HepG2 (cell line): ENCODE data around the gene CD24. TPM values are rescaled to one million over a fixed set of nuclear protein-coding genes. Genes with fewer than 3 reads are reported as not detected.
A peak's percentile ranks its signal among the peaks of the same experiment; 100 is the strongest.

Source experiments
- ATAC-seq: fragments of 200-7000 bp; cut with Tn5 transposase; 3 replicates; pipeline ENCODE4 v1.9.1; 2020; ENCODE audit warnings: mild to moderate bottlenecking, moderate library complexity
- BruUV-seq: library from RNA; stranded (reverse); fragments of 400-500 nt; replicated peaks from 2 replicates; lab custom pipeline; 2021; lab: Mats Ljungman, UMichigan
- CTCF ChIA-PET: fragments of 300-600 bp; formaldehyde crosslinking; extraction: SDS; loops from one replicate; lab custom pipeline; 2021; ENCODE audit warnings: low total read pairs, inconsistent platforms, low intra/inter-chr PET ratio; lab: Yijun Ruan, JAX
- POLR2A ChIA-PET: fragments of 350-600 bp; sonication (Branson Sonifier 250); formaldehyde crosslinking; loops from one replicate; lab custom pipeline; 2020; ENCODE audit warnings: antibody characterized with exemption, inconsistent platforms; lab: Yijun Ruan, JAX
- DNase-seq: peaks from one replicate; pipeline ENCODE4 v3.0.0-alpha.2; 2015; ENCODE audit warnings: low spot score
- FAIRE-seq: peaks from 3 replicates; lab custom pipeline; 2011; peaks lifted over from hg19 to GRCh38; lab: Jason Lieb, UNC
- H2AFZ ChIP-seq: one replicate; pipeline ENCODE4 v1.6.1; 2011; ENCODE audit warnings: low read length, inconsistent platforms
- H3K27ac ChIP-seq: fragments of 300-600 bp; 3 replicates; pipeline ENCODE4 v1.8.0; 2011; ENCODE audit warnings: mixed run types, mild to moderate bottlenecking, mixed read lengths, low read length, inconsistent platforms; ENCODE audit not compliant: insufficient read depth; ENCODE audit errors: extremely low read length
- H3K27me3 ChIP-seq, 2 experiments: fragments of 200-600 bp in 1 of 2; 2 replicates in 1 of 2; 3 replicates in 1 of 2; pipeline versions ENCODE4 v1.6.0 to v1.8.0; 2011; ENCODE audit warnings: low read length in 2 of 2, mild to moderate bottlenecking in 2 of 2, moderate library complexity in 2 of 2, inconsistent platforms in 1 of 2; ENCODE audit not compliant: insufficient read depth in 2 of 2, control insufficient read depth in 1 of 2
- H3K36me3 ChIP-seq, 2 experiments: fragments of 200-600 bp in 1 of 2; replicated peaks in 1 of 2; 2 replicates in 1 of 2; 3 replicates in 1 of 2; pipeline versions ENCODE4 v1.5.1 to v1.8.0; 2011; ENCODE audit warnings: low read length in 2 of 2, inconsistent platforms in 1 of 2; ENCODE audit not compliant: insufficient read depth in 2 of 2, control insufficient read depth in 1 of 2
- H3K4me1 ChIP-seq: 2 replicates; pipeline ENCODE4 v1.5.1; 2012; ENCODE audit warnings: low read length, inconsistent platforms; ENCODE audit not compliant: insufficient read depth
- H3K4me2 ChIP-seq: 2 replicates; pipeline ENCODE4 v1.6.0; 2011; ENCODE audit warnings: low read depth, low read length, inconsistent platforms
- H3K4me3 ChIP-seq, 3 experiments: fragments of 200-600 bp in 1 of 3; sonication (generic), shearing (Covaris generic) in 1 of 3; replicated peaks in 1 of 3; 2 replicates each; pipeline ENCODE4 v1.5.1; 2011 to 2016; ENCODE audit warnings: low read length in 3 of 3, inconsistent platforms in 2 of 3, low read depth in 2 of 3, mild to moderate bottlenecking in 2 of 3, control low read depth in 1 of 3, mixed read lengths in 1 of 3; ENCODE audit not compliant: insufficient read depth in 1 of 3
- H3K79me2 ChIP-seq: one replicate; pipeline ENCODE4 v1.6.1; 2011; ENCODE audit warnings: low read length, inconsistent platforms; ENCODE audit not compliant: insufficient read depth
- H3K9ac ChIP-seq: 2 replicates; pipeline ENCODE4 v1.6.0; 2011; ENCODE audit warnings: mild to moderate bottlenecking, low read depth, low read length, inconsistent platforms; ENCODE audit not compliant: insufficient read depth
- H3K9me3 ChIP-seq: 2 replicates; pipeline ENCODE4 v1.5.1; 2012; ENCODE audit warnings: mild to moderate bottlenecking, low read length
- H4K20me1 ChIP-seq: 2 replicates; pipeline ENCODE4 v1.6.0; 2011; ENCODE audit warnings: inconsistent platforms, mild to moderate bottlenecking, low read length, moderate library complexity; ENCODE audit not compliant: insufficient read depth
- BCL6 ChIP-seq: IDR thresholded peaks from 2 replicates; pipeline ENCODE4 v1.6.1; 2016; ENCODE audit warnings: missing genetic modification reagents, missing compliant biosample characterization
- EHMT2 ChIP-seq: fragments of 200-600 bp; sonication (generic); IDR thresholded peaks from 2 replicates; pipeline ENCODE4 v1.7.0; 2017; ENCODE audit warnings: antibody characterized with exemption, low read depth, low read length, borderline replicate concordance
- ERF ChIP-seq: IDR thresholded peaks from 2 replicates; pipeline ENCODE4 v1.6.1; 2018; ENCODE audit warnings: missing biosample characterization, missing genetic modification reagents
- ETV6 ChIP-seq: sonication (generic); formaldehyde crosslinking; conservative IDR thresholded peaks from 2 replicates; pipeline ENCODE4 v1.4.0; 2020; ENCODE audit warnings: missing genetic modification reagents
- HES4 ChIP-seq: sonication (generic); formaldehyde crosslinking; IDR thresholded peaks from 2 replicates; pipeline ENCODE4 v1.9.0; 2021; ENCODE audit warnings: mild to moderate bottlenecking, missing genetic modification reagents, borderline replicate concordance
- NCOA2 ChIP-seq: sonication (generic); formaldehyde crosslinking; IDR thresholded peaks from 2 replicates; pipeline ENCODE4 v1.8.0; 2022; ENCODE audit warnings: inconsistent platforms
- SYNCRIP ChIP-seq: fragments of 200-400 bp; formaldehyde crosslinking; IDR thresholded peaks from 2 replicates; pipeline ENCODE4 v1.6.1; 2018; ENCODE audit warnings: mild to moderate bottlenecking, low read depth, low read length; ENCODE audit not compliant: insufficient read depth
- TAF15 ChIP-seq: fragments of 200-400 bp; formaldehyde crosslinking; IDR thresholded peaks from one replicate; pipeline ENCODE4 v1.6.1; 2018; ENCODE audit warnings: mild to moderate bottlenecking, low read depth, low read length; ENCODE audit not compliant: poor library complexity, severe bottlenecking
- TGIF2 ChIP-seq: IDR thresholded peaks from 2 replicates; pipeline ENCODE4 v1.6.1; 2016; ENCODE audit warnings: control low read depth, missing compliant biosample characterization
- TOE1 ChIP-seq: sonication (generic); formaldehyde crosslinking; IDR thresholded peaks from 2 replicates; pipeline ENCODE4 v1.4.0; 2020; ENCODE audit warnings: mild to moderate bottlenecking, missing genetic modification reagents
- ZFP36L1 ChIP-seq: sonication (generic); formaldehyde crosslinking; IDR thresholded peaks from 2 replicates; pipeline ENCODE4 v1.8.0; 2022; ENCODE audit warnings: mild to moderate bottlenecking, missing genetic modification reagents, moderate library complexity
- ZNF205 ChIP-seq: IDR thresholded peaks from 2 replicates; pipeline ENCODE4 v1.6.1; 2018; ENCODE audit warnings: missing biosample characterization, missing genetic modification reagents
- ZNF282 ChIP-seq: fragments of 450-650 bp; IDR thresholded peaks from 2 replicates; pipeline ENCODE4 v1.6.1; 2018; ENCODE audit not compliant: partially characterized antibody
- ZNF792 ChIP-seq: IDR thresholded peaks from 2 replicates; pipeline ENCODE4 v1.6.1; 2016
- WGBS: methylation state at CpG from one replicate; pipeline ENCODE4 v1.1.6; 2017; ENCODE audit warnings: low lambda C conversion rate; 5-methylcytosine and 5-hydroxymethylcytosine counted together
- in situ Hi-C: cut with HindIII; loops from 2 replicates; pipeline ENCODE4 v1.10.0; 2017; ENCODE audit warnings: low pct_unique_long_range_greater_than_20kb; ENCODE audit not compliant: extremely low pct_ligation_motif_present
- intact Hi-C: fragments of 100-400 bp; cut with micrococcal nuclease; formaldehyde crosslinking; loops from one replicate; pipeline ENCODE4 v1.10.0; 2022; ENCODE audit not compliant: unreplicated experiment
- polyA plus RNA-seq, 8 experiments: library from polyadenylated mRNA; depleted of rRNA in 3 of 8; stranded (reverse) in 7 of 8; unstranded in 1 of 8; fragments of >200 nt; fragmentation: Illumina TruSeq in 4 of 8; extraction: Trizol in 4 of 8; gene quantifications; 2 replicates each; pipeline versions ENCODE4 v1.2.1 to v1.2.3, GENCODE V29; 2011 to 2016; ENCODE audit warnings: low read depth in 4 of 8, missing spikeins in 1 of 8, mixed read lengths in 1 of 8; ENCODE audit not compliant: insufficient read depth in 1 of 8
- total RNA-seq, 5 experiments: library from RNA; depleted of rRNA; stranded (reverse); fragments of >200 nt; fragmentation: Illumina TruSeq; extraction: Trizol; gene quantifications; 2 replicates each; pipeline ENCODE4 v1.2.3, GENCODE V29; 2016; ENCODE audit warnings: low read depth in 1 of 5
- TF ChIP-seq, protein P1 (sequence below): sonication (generic); formaldehyde crosslinking; IDR thresholded peaks from 2 replicates; pipeline ENCODE4 v1.4.0; 2020; ENCODE audit warnings: mild to moderate bottlenecking, missing genetic modification reagents, borderline replicate concordance
- TF ChIP-seq, protein P2 (sequence below): sonication (generic); formaldehyde crosslinking; IDR thresholded peaks from 2 replicates; pipeline ENCODE4 v1.4.0; 2020; ENCODE audit warnings: missing genetic modification reagents, borderline replicate concordance

The CD24 gene
- total and polyA plus RNA-seq, 2 of the 13 experiments (the other 11 are each of a cell fraction or from before 2014, with no cell fraction given), result 11.3 to 30.5 TPM

DNA sequence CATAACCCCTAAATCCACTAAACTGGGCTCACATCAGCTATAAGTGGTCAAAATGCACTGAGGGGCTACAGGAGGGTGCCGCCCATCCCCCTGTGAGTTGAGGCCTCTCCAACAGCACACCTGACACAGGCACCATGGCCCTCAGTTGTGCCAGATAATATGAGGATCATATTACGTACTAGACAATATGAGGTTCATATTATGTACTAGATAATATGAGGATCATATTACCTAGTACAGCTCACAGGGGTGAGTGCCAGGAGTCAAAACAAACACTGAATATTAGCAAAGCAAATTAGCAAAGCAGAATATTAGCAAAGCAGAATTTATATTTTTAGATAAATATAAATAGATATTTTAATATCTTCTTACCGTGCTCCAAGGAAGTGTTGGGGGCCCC, 35.3 kb downstream of the CD24 start (continued):
- TF ChIP-seq, protein P1, sequence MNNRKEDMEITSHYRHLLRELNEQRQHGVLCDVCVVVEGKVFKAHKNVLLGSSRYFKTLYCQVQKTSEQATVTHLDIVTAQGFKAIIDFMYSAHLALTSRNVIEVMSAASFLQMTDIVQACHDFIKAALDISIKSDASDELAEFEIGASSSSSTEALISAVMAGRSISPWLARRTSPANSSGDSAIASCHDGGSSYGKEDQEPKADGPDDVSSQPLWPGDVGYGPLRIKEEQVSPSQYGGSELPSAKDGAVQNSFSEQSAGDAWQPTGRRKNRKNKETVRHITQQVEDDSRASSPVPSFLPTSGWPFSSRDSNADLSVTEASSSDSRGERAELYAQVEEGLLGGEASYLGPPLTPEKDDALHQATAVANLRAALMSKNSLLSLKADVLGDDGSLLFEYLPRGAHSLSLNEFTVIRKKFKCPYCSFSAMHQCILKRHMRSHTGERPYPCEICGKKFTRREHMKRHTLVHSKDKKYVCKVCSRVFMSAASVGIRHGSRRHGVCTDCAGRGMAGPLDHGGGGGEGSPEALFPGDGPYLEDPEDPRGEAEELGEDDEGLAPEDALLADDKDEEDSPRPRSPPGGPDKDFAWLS (CRISPR knock-in tag), result no peak
- TF ChIP-seq TAF15 (no peak), BCL6 (CRISPR knock-in tag) (no peak)
- TF ChIP-seq, all 625 proteins: peak for 0

DNA sequence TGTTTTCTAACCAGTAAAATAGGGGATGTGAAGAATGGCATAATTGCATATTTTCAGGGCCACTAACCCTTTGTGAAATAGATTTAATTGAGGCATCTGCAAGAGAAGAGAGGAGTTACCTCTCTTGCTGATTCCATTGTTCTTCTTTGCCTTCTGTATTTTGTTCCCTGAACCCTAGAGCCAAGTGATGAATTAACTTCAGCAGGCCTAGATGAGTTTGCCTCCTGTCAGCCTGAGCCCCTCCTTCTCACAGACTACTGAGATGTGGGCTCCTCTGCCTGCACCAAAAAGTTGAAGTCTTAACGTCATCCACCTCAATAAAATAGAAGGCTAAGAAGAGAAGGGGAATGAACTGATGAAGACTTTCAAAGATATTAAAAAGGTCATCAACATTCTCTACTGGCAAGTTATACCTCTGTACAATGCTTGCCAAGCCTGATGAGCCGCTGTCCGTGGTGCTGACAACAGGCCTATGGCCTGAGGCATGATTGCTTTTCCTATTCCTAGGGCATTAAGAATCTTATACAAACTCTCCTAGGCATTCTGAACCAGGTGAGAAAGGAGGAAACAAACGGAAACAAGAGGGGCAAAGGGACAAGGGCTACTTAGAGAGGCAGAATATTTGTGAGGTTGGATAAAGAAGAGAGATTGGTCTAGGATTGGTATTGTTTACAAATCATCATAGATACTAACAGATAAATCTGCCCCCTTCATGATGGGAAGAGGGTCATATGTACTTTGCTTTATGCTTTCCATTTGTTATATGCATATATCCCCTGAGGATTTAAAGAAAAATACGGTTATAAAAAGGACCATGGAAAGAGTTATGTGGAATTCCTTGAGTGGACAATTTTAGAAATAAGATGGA, 46.8 kb downstream of the CD24 start:
- in situ Hi-C loops, result no loop called here
- no peaks in the 10 kb centered on the region for H3K9me3 ChIP-seq
- no peaks in the 10 kb centered on the region for H3K36me3 ChIP-seq
- no peaks in the 10 kb centered on the region for H3K79me2 ChIP-seq
- CTCF ChIA-PET, result no interaction called here
- no peak overlapping the region for H2AFZ ChIP-seq
- no peaks in the 10 kb centered on the region for H3K27me3 ChIP-seq
- no peak for FAIRE-seq
- peak; percentile 72 for ATAC-seq
- 0% methylated on average over 5 of the region's 5 CpGs for WGBS
- H3K27ac ChIP-seq, result no peak overlapping the region
- H3K4me1 ChIP-seq, result peaks cover 21% of the 10 kb centered on the region
- DNase-seq, result peak; percentile 36
- H3K9ac ChIP-seq, result no peak overlapping the region
- intact Hi-C loops, result no loop called here
- POLR2A ChIA-PET, result no interaction called here
- H4K20me1 ChIP-seq, result no peaks in the 10 kb centered on the region
- no peak overlapping the region for H3K4me3 ChIP-seq
- BruUV-seq, result no TSS peak
- H3K4me2 ChIP-seq, result no peak overlapping the region
- peak; percentile 70; the same call in 1 of the 2 replicates for TF ChIP-seq ZNF792 (CRISPR knock-in tag)
- TF ChIP-seq TGIF2 (CRISPR knock-in tag), result peak; percentile 89
- TF ChIP-seq NCOA2 (CRISPR knock-in tag), result peak; percentile 33; the same call in 1 of the 2 replicates
- TF ChIP-seq ZNF282, result no peak
- TF ChIP-seq ERF (CRISPR knock-in tag), result peak; percentile 84
- TF ChIP-seq TOE1, result no peak
- TF ChIP-seq, protein P2, sequence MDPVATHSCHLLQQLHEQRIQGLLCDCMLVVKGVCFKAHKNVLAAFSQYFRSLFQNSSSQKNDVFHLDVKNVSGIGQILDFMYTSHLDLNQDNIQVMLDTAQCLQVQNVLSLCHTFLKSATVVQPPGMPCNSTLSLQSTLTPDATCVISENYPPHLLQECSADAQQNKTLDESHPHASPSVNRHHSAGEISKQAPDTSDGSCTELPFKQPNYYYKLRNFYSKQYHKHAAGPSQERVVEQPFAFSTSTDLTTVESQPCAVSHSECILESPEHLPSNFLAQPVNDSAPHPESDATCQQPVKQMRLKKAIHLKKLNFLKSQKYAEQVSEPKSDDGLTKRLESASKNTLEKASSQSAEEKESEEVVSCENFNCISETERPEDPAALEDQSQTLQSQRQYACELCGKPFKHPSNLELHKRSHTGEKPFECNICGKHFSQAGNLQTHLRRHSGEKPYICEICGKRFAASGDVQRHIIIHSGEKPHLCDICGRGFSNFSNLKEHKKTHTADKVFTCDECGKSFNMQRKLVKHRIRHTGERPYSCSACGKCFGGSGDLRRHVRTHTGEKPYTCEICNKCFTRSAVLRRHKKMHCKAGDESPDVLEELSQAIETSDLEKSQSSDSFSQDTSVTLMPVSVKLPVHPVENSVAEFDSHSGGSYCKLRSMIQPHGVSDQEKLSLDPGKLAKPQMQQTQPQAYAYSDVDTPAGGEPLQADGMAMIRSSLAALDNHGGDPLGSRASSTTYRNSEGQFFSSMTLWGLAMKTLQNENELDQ (CRISPR knock-in tag), result peak; percentile 88; the same call in 1 of the 2 replicates
- TF ChIP-seq EHMT2, result peak; percentile 97; the same call in 1 of the 2 replicates
- TF ChIP-seq SYNCRIP, result no peak
- peak; percentile 42; the same call in 1 of the 2 replicates for TF ChIP-seq ZFP36L1
- TF ChIP-seq ZNF205 (CRISPR knock-in tag), result peak; percentile 48; the same call in 1 of the 2 replicates
- 0 out of 2 replicates have a peak, but pooled peaks have one; percentile 52 for TF ChIP-seq HES4 (CRISPR knock-in tag)
- 0 out of 2 replicates have a peak, but pooled peaks have one; percentile 44 for TF ChIP-seq ETV6 (CRISPR knock-in tag)
